NB4 (cell line): ENCODE measurements around the gene ADH1B.

Experiments used
- MAX ChIP-seq: IDR thresholded peaks from 2 replicates; pipeline ENCODE4 v1.6.1; 2011; ENCODE audit warnings: low read depth, low read length
- TF ChIP-seq, protein P1 (sequence below): IDR thresholded peaks from one replicate; pipeline ENCODE4 v1.5.1; 2012; ENCODE audit warnings: low read depth, low read length

GRCh38 chr4:99314211-99314610 lies 7.0 kb downstream of the ADH1B start:
- no peak for TF ChIP-seq MAX
- TF ChIP-seq, protein P1, sequence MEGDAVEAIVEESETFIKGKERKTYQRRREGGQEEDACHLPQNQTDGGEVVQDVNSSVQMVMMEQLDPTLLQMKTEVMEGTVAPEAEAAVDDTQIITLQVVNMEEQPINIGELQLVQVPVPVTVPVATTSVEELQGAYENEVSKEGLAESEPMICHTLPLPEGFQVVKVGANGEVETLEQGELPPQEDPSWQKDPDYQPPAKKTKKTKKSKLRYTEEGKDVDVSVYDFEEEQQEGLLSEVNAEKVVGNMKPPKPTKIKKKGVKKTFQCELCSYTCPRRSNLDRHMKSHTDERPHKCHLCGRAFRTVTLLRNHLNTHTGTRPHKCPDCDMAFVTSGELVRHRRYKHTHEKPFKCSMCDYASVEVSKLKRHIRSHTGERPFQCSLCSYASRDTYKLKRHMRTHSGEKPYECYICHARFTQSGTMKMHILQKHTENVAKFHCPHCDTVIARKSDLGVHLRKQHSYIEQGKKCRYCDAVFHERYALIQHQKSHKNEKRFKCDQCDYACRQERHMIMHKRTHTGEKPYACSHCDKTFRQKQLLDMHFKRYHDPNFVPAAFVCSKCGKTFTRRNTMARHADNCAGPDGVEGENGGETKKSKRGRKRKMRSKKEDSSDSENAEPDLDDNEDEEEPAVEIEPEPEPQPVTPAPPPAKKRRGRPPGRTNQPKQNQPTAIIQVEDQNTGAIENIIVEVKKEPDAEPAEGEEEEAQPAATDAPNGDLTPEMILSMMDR: no peak
